22Rv1 (cell line): ENCODE results near the gene TCF12.
"Not testable (repeated sequence)": the region's sequence is repeated elsewhere in the genome, so short reads cannot be mapped to it uniquely, and the experiment has no call there.

Experiments
- H3K27ac ChIP-seq: fragments of 450-650 bp; 2 replicates; pipeline ENCODE4 v1.5.1; 2017
- CTCF ChIP-seq: fragments of 450-650 bp; IDR thresholded peaks from 2 replicates; pipeline ENCODE4 v1.5.1; 2017; ENCODE audit warnings: mild to moderate bottlenecking
- ZFX ChIP-seq: fragments of 450-650 bp; IDR thresholded peaks from 2 replicates; pipeline ENCODE4 v1.6.1; 2017; ENCODE audit warnings: antibody characterized with exemption, borderline replicate concordance

Gene TCF12

GRCh38 chr15:57090496-57090859 is 172.0 kb downstream of the TCF12 start:
- TF ChIP-seq ZFX (no peak), CTCF (no peak)
- no peak overlapping the region for H3K27ac ChIP-seq

- TF ChIP-seq ZFX (no peak), CTCF (no peak)
- H3K27ac ChIP-seq: no peak overlapping the region
Measured at GRCh38 chr15:57091636-57092035, 173.2 kb downstream of the TCF12 start.

GRCh38 chr15:57092252-57092651 is 173.8 kb downstream of the TCF12 start:
- TF ChIP-seq ZFX (no peak), CTCF (no peak)
- H3K27ac ChIP-seq: no peak overlapping the region

- no peak for TF ChIP-seq CTCF
- no peak for TF ChIP-seq ZFX
- no peak overlapping the region for H3K27ac ChIP-seq
Measured at GRCh38 chr15:57094321-57095257, 176.1 kb downstream of the TCF12 start.

GRCh38 chr15:57095896-57096295 is 177.5 kb downstream of the TCF12 start:
- no peak for TF ChIP-seq CTCF
- TF ChIP-seq ZFX: no peak

GRCh38 chr15:57097246-57097645 is 178.8 kb downstream of the TCF12 start:
- TF ChIP-seq CTCF (no peak), ZFX (no peak)
- H3K27ac ChIP-seq: no peak overlapping the region

More at GRCh38 chr15:57095896-57096295, 177.5 kb downstream of the TCF12 start:
- no peak overlapping the region for H3K27ac ChIP-seq

GRCh38 chr15:57097919-57098543 is 179.6 kb downstream of the TCF12 start:
- H3K27ac ChIP-seq: not testable (repeated sequence)
